Muscle of leg (tissue), 11 donors: ENCODE results near the gene FOXI1. TPM values are rescaled to one million over a fixed set of nuclear protein-coding genes. Genes with fewer than 3 reads are reported as not detected.

Experiments
- DNase-seq: peaks from one replicate; pipeline ENCODE4 v3.0.0; 2013
- H3K27ac ChIP-seq: one replicate; pipeline ENCODE4 v1.5.1; 2013; ENCODE audit warnings: mild to moderate bottlenecking, low read length, control low read depth
- H3K27me3 ChIP-seq: one replicate; pipeline ENCODE4 v1.6.1; 2013; ENCODE audit warnings: low read length; ENCODE audit not compliant: control insufficient read depth, insufficient read depth
- H3K36me3 ChIP-seq: one replicate; pipeline ENCODE4 v1.6.1; 2013; ENCODE audit warnings: low read length; ENCODE audit not compliant: control insufficient read depth, insufficient read depth
- H3K4me1 ChIP-seq: one replicate; pipeline ENCODE4 v1.6.1; 2013; ENCODE audit warnings: low read length; ENCODE audit not compliant: control insufficient read depth, insufficient read depth
- H3K4me3 ChIP-seq: one replicate; pipeline ENCODE4 v1.5.1; 2013; ENCODE audit warnings: low read length, control low read depth
- H3K9me3 ChIP-seq: replicated peaks from 2 replicates; pipeline ENCODE4 v1.6.1; 2013; ENCODE audit warnings: low read depth, low read length; ENCODE audit not compliant: control insufficient read depth
- WGBS: methylation state at CpG from one replicate; pipeline ENCODE4 v1.1.5; 2013; ENCODE audit warnings: missing lambda C conversion rate; ENCODE audit not compliant: insufficient coverage; 5-methylcytosine and 5-hydroxymethylcytosine counted together
- polyA plus RNA-seq, 8 donors: library from polyadenylated mRNA; unstranded; fragments of 120-200 nt; gene quantifications; one replicate each; pipeline versions ENCODE4 v1.2.1 to v1.2.3, GENCODE V29; 2013; ENCODE audit warnings: inconsistent platforms in 1 of 8, low replicate concordance in 1 of 8; ENCODE audit not compliant: insufficient read length in 8 of 8, insufficient read depth in 1 of 8
- total RNA-seq: library from RNA; stranded (reverse); fragments of 120-200 nt; gene quantifications from one replicate; pipeline ENCODE4 v1.2.4, GENCODE V29; 2013

Gene FOXI1
- total and polyA plus RNA-seq, 9 donors = not detected

GRCh38 chr5:170108266-170108785 lies 2.6 kb downstream of the FOXI1 start:
- H3K9me3 ChIP-seq = no peaks in the 10 kb centered on the region
- 89% methylated on average over 12 of the region's 12 CpGs for WGBS

GRCh38 chr5:170109059-170110031 lies 3.6 kb downstream of the FOXI1 start:
- H3K4me3 ChIP-seq = no peak overlapping the region
- H3K9me3 ChIP-seq = no peaks in the 10 kb centered on the region
- no peak overlapping the region for H3K27ac ChIP-seq
- WGBS = 60% methylated on average over 2 of the region's 7 CpGs
- H3K36me3 ChIP-seq = no peaks in the 10 kb centered on the region
- peaks cover 8% of the 10 kb centered on the region for H3K4me1 ChIP-seq
- DNase-seq = no peak
- H3K27me3 ChIP-seq = no peaks in the 10 kb centered on the region

More at GRCh38 chr5:170108266-170108785, 2.6 kb downstream of the FOXI1 start:
- Histone ChIP-seq H3K4me3 (no peak overlapping the region), H3K27ac (no peak overlapping the region), H3K4me1 (peaks cover 8% of the 10 kb centered on the region), H3K36me3 (no peaks in the 10 kb centered on the region), H3K27me3 (no peaks in the 10 kb centered on the region)
- DNase-seq = no peak

DNA sequence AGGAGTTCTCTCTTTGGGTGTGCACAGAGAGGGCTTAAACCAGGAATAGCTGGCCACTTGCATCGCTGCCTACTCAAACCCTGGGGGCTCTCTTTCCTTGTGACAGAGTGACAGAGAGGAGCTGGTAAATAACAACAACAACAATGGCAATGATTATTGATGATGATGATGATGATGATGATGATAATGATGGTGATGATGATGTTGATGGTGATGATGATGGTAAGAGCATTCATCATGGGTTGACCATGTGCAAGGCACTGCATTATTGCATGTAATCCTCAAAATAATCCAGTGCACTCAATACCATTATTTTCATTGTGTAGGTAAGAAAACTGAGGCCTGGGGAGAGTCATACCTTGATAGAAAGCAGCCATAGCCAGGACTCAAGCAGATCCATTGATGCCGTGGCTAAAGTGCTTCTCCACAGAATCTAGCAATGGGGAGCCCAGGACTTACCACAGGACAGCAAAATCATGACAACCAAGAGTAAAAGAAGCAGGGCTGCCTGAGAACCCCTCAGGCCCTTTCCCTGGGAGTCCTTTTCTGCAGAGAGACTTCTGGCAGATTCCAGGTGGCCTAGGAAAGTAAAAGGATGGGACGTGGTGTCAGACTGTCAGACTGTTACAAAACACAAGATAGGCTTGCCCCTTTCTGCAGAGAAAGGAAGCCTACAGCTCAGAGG lies 4.8 kb downstream of the FOXI1 start:
- Histone ChIP-seq H3K4me1 (peaks cover 8% of the 10 kb centered on the region), H3K4me3 (no peak overlapping the region), H3K27ac (no peak overlapping the region), H3K36me3 (no peaks in the 10 kb centered on the region), H3K9me3 (no peaks in the 10 kb centered on the region), H3K27me3 (no peaks in the 10 kb centered on the region)
- DNase-seq = no peak
- 75% methylated on average over 1 of the region's 3 CpGs for WGBS

DNA sequence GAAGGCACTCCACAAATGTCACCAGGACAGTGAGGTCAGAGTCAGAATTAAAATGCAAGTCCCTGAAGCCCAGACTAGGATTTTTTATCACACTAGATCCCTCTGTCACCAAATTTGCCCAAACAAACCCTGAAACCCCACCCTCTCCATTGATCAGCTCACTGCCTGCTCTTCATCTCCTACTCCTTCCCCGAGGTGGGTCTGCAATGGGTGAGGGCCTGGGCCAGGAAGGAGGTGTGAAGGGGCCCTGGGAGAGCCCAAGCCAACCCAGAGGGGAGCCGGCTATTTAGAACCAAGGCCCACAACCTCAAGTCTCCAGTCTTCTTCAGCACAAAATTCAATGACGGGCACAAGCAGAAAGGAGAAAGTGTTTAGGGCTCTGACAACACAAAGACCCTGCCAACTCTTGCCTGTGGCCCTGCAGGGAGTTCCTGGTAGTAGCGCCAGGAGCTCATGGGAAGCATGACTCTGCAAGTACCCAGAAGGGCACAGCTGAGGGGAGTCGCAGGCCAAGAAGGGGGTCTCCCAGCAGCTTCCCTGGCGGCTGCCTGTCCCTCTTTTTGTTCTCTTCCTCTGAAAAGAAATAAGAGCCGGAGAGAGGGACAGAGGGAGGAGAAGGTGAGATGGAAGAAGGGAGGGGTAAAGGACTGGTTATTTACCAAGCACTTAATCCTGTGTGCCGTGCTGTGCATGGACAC lies 5.5 kb downstream of the FOXI1 start:
- H3K4me1 ChIP-seq = peaks cover 8% of the 10 kb centered on the region
- H3K9me3 ChIP-seq = no peaks in the 10 kb centered on the region
- H3K4me3 ChIP-seq = no peak overlapping the region
- no peaks in the 10 kb centered on the region for H3K36me3 ChIP-seq
- no peak for DNase-seq
- no peak overlapping the region for H3K27ac ChIP-seq
- H3K27me3 ChIP-seq = no peaks in the 10 kb centered on the region
- 87% methylated on average over 4 of the region's 8 CpGs for WGBS

GRCh38 chr5:170112876-170113521 lies 7.3 kb downstream of the FOXI1 start:
- H3K27ac ChIP-seq = no peak overlapping the region

DNA sequence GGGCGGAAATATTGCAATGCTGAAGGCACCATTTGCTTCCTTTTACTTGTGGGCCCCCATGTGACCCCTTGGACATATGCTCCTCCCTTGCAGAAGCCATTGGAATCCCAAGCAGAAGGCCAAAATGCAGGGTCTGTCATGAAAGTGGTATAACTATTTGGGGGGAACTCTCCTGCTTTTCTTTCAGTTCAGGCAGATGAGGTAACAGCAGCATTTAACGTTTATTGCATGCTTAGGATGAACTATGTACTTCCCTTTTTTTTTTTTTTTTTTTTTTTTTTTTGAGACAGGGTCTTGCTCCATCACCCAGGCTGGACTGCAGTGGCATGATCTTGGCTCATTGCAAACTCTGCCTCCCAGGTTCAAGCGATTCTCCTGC lies 7.8 kb downstream of the FOXI1 start:
- no peaks in the 10 kb centered on the region for H3K9me3 ChIP-seq
- no peak overlapping the region for H3K27ac ChIP-seq
- no peaks in the 10 kb centered on the region for H3K27me3 ChIP-seq
- no peak overlapping the region for H3K4me3 ChIP-seq
- no peak for DNase-seq
- peaks cover 8% of the 10 kb centered on the region for H3K4me1 ChIP-seq
- H3K36me3 ChIP-seq = no peaks in the 10 kb centered on the region
- 100% methylated on average over 1 of the region's 3 CpGs for WGBS

More at GRCh38 chr5:170112876-170113521, 7.3 kb downstream of the FOXI1 start:
- H3K4me3 ChIP-seq = no peak overlapping the region
- H3K9me3 ChIP-seq = no peaks in the 10 kb centered on the region
- 23% methylated on average over 3 of the region's 6 CpGs for WGBS
- no peak for DNase-seq
- no peaks in the 10 kb centered on the region for H3K27me3 ChIP-seq
- peaks cover 8% of the 10 kb centered on the region for H3K4me1 ChIP-seq
- H3K36me3 ChIP-seq = no peaks in the 10 kb centered on the region

- 88% methylated on average over 6 of the region's 7 CpGs for WGBS
- Histone ChIP-seq H3K36me3 (no peaks in the 10 kb centered on the region), H3K9me3 (no peaks in the 10 kb centered on the region), H3K27ac (no peak overlapping the region), H3K4me1 (peaks cover 5% of the 10 kb centered on the region), H3K27me3 (no peaks in the 10 kb centered on the region), H3K4me3 (no peak overlapping the region)
- DNase-seq = no peak
Measured at GRCh38 chr5:170114271-170114670, 8.6 kb downstream of the FOXI1 start.

GRCh38 chr5:170115925-170116324 lies 10.2 kb downstream of the FOXI1 start:
- Histone ChIP-seq H3K27me3 (no peaks in the 10 kb centered on the region), H3K27ac (no peak overlapping the region), H3K36me3 (no peaks in the 10 kb centered on the region), H3K4me3 (no peak overlapping the region), H3K4me1 (no peaks in the 10 kb centered on the region), H3K9me3 (no peaks in the 10 kb centered on the region)
- WGBS = 93% methylated on average over 2 of the region's 2 CpGs
- no peak for DNase-seq

- DNase-seq = no peak
- Histone ChIP-seq H3K4me1 (no peaks in the 10 kb centered on the region), H3K9me3 (no peaks in the 10 kb centered on the region), H3K27ac (no peak overlapping the region), H3K36me3 (no peaks in the 10 kb centered on the region), H3K4me3 (no peak overlapping the region), H3K27me3 (no peaks in the 10 kb centered on the region)
- WGBS = 73% methylated on average over 1 of the region's 2 CpGs
Measured at GRCh38 chr5:170117736-170118135, 12.0 kb downstream of the FOXI1 start.
